IMR-90 (cell line): ENCODE measurements around the gene ADAM21. TPM values are rescaled to one million over a fixed set of nuclear protein-coding genes. Genes with fewer than 3 reads are reported as not detected.

Experiments used
- ATAC-seq: fragments of 200-7000 bp; cut with Tn5 transposase; 2 replicates; pipeline ENCODE4 v1.9.1; 2020; ENCODE audit warnings: low read depth, mild to moderate bottlenecking, moderate library complexity
- BruUV-seq: library from RNA; stranded (reverse); fragments of 400-500 nt; replicated peaks from 2 replicates; lab custom pipeline; 2021; lab: Mats Ljungman, UMichigan
- CTCF ChIA-PET: fragments of 300-600 bp; formaldehyde crosslinking; extraction: SDS; loops from one replicate; lab custom pipeline; 2021; ENCODE audit warnings: antibody characterized with exemption; lab: Yijun Ruan, JAX
- POLR2A ChIA-PET: fragments of 300-600 bp; sonication (Branson Sonifier 250); formaldehyde crosslinking; loops from one replicate; lab custom pipeline; 2022; ENCODE audit warnings: antibody characterized with exemption; ENCODE audit not compliant: unreplicated experiment; lab: Charles Lee
- DNase-seq: peaks from one replicate; pipeline ENCODE4 v3.0.0; 2013
- H2AFZ ChIP-seq: replicated peaks from 2 replicates; pipeline ENCODE3; 2013; ENCODE audit warnings: low read length, mild to moderate bottlenecking; ENCODE audit not compliant: poor library complexity
- H2AK5ac ChIP-seq: 2 replicates; pipeline ENCODE4 v1.6.1; 2013; ENCODE audit warnings: low read depth, low read length, inconsistent platforms
- H2AK9ac ChIP-seq: replicated peaks from 2 replicates; pipeline ENCODE3; 2013; ENCODE audit warnings: mild to moderate bottlenecking, low read depth, low read length, moderate library complexity; ENCODE audit not compliant: poor library complexity
- H2BK120ac ChIP-seq: 2 replicates; pipeline ENCODE4 v1.6.1; 2013; ENCODE audit warnings: low read depth, low read length, inconsistent platforms
- H2BK15ac ChIP-seq: 3 replicates; pipeline ENCODE4 v1.6.1; 2013; ENCODE audit warnings: low read depth, low read length, inconsistent platforms
- H2BK20ac ChIP-seq: 2 replicates; pipeline ENCODE4 v1.6.1; 2013; ENCODE audit warnings: low read depth, mild to moderate bottlenecking, inconsistent platforms, low read length, moderate library complexity
- H2BK5ac ChIP-seq: 2 replicates; pipeline ENCODE4 v1.6.1; 2013; ENCODE audit warnings: mild to moderate bottlenecking, low read depth, low read length, inconsistent platforms; ENCODE audit not compliant: poor library complexity, severe bottlenecking
- H3K14ac ChIP-seq: replicated peaks from 2 replicates; pipeline ENCODE4 v1.6.1; 2013; ENCODE audit warnings: low read depth, low read length, inconsistent platforms
- H3K18ac ChIP-seq: 2 replicates; pipeline ENCODE4 v1.6.1; 2013; ENCODE audit warnings: low read depth, low read length, control low read depth
- H3K23ac ChIP-seq: 2 replicates; pipeline ENCODE4 v1.6.1; 2013; ENCODE audit warnings: low read depth, low read length, inconsistent platforms
- H3K27ac ChIP-seq: 2 replicates; pipeline ENCODE4 v1.5.1; 2013; ENCODE audit warnings: mild to moderate bottlenecking, control low read depth, low read length; ENCODE audit not compliant: insufficient read depth
- H3K27me3 ChIP-seq: 2 replicates; pipeline ENCODE4 v1.6.1; 2013; ENCODE audit warnings: low read length; ENCODE audit not compliant: control insufficient read depth, insufficient read depth
- H3K36me3 ChIP-seq: 2 replicates; pipeline ENCODE4 v1.6.1; 2013; ENCODE audit warnings: low read length, mixed read lengths; ENCODE audit not compliant: control insufficient read depth, insufficient read depth
- H3K4ac ChIP-seq: 2 replicates; pipeline ENCODE4 v1.6.1; 2013; ENCODE audit warnings: low read depth, low read length, inconsistent platforms
- H3K4me1 ChIP-seq: 2 replicates; pipeline ENCODE4 v1.6.1; 2013; ENCODE audit warnings: low read length, mixed read lengths; ENCODE audit not compliant: control insufficient read depth, insufficient read depth
- H3K4me2 ChIP-seq: 2 replicates; pipeline ENCODE4 v1.6.1; 2013; ENCODE audit warnings: low read depth, mild to moderate bottlenecking, control low read depth, low read length, moderate library complexity
- H3K4me3 ChIP-seq: 2 replicates; pipeline ENCODE4 v1.5.1; 2013; ENCODE audit warnings: low read depth, mild to moderate bottlenecking, control low read depth, low read length, moderate library complexity; ENCODE audit not compliant: insufficient read depth
- H3K56ac ChIP-seq: 2 replicates; pipeline ENCODE4 v1.6.1; 2013; ENCODE audit warnings: low read length, inconsistent platforms; ENCODE audit not compliant: insufficient read depth; ENCODE audit errors: extremely low read depth
- H3K79me1 ChIP-seq, 2 experiments: 2 replicates each; pipeline ENCODE4 v1.6.1; 2013; ENCODE audit warnings: low read length in 2 of 2, inconsistent platforms in 1 of 2, low read depth in 1 of 2
- H3K9ac ChIP-seq: 2 replicates; pipeline ENCODE4 v1.6.1; 2013; ENCODE audit warnings: low read depth, low read length, control low read depth
- H3K9me1 ChIP-seq: 2 replicates; pipeline ENCODE4 v1.6.1; 2013; ENCODE audit warnings: low read length, inconsistent platforms; ENCODE audit not compliant: insufficient read depth
- H3K9me3 ChIP-seq: 2 replicates; pipeline ENCODE4 v1.6.1; 2013; ENCODE audit warnings: low read length; ENCODE audit not compliant: control insufficient read depth, insufficient read depth
- H4K20me1 ChIP-seq: 2 replicates; pipeline ENCODE4 v1.6.1; 2013; ENCODE audit warnings: low read length, inconsistent platforms; ENCODE audit not compliant: insufficient read depth
- H4K5ac ChIP-seq: 2 replicates; pipeline ENCODE4 v1.6.1; 2013; ENCODE audit warnings: mild to moderate bottlenecking, low read depth, low read length, control low read depth
- H4K8ac ChIP-seq, 2 experiments: 2 replicates each; pipeline ENCODE4 v1.6.1; 2013; ENCODE audit warnings: low read depth in 2 of 2, low read length in 2 of 2, control low read depth in 1 of 2, inconsistent platforms in 1 of 2
- H4K91ac ChIP-seq: 2 replicates; pipeline ENCODE4 v1.6.1; 2013; ENCODE audit warnings: low read depth, low read length, inconsistent platforms; ENCODE audit not compliant: insufficient read depth
- BHLHE40 ChIP-seq: fragments of 150-350 bp; IDR thresholded peaks from 2 replicates; pipeline ENCODE4 v1.6.1; 2016; ENCODE audit warnings: mild to moderate bottlenecking, low read depth, low read length
- CTCF ChIP-seq: conservative IDR thresholded peaks from 2 replicates; pipeline ENCODE4 v1.5.1; 2012; ENCODE audit warnings: mild to moderate bottlenecking, low read depth, low read length, improper control_type of control experiment
- ELK1 ChIP-seq: fragments of 150-350 bp; IDR thresholded peaks from 2 replicates; pipeline ENCODE4 v1.6.1; 2016; ENCODE audit warnings: low read depth, mild to moderate bottlenecking, low read length, moderate library complexity, borderline replicate concordance
- FOS ChIP-seq: fragments of 150-350 bp; IDR thresholded peaks from 2 replicates; pipeline ENCODE4 v1.6.1; 2016; ENCODE audit warnings: low read depth, low read length
- MAFK ChIP-seq: IDR thresholded peaks from 2 replicates; pipeline ENCODE4 v1.6.1; 2012; ENCODE audit warnings: low read depth, low read length, improper control_type of control experiment
- MAZ ChIP-seq: IDR thresholded peaks from 2 replicates; pipeline ENCODE4 v1.6.1; 2012; ENCODE audit warnings: low read depth, mild to moderate bottlenecking, low read length, improper control_type of control experiment, moderate library complexity, borderline replicate concordance
- NFE2L2 ChIP-seq: fragments of 150-350 bp; IDR thresholded peaks from 2 replicates; pipeline ENCODE4 v1.6.1; 2016; ENCODE audit warnings: low read depth, mild to moderate bottlenecking, low read length
- RCOR1 ChIP-seq: IDR thresholded peaks from 2 replicates; pipeline ENCODE4 v1.6.1; 2012; ENCODE audit warnings: mild to moderate bottlenecking, low read length, improper control_type of control experiment; ENCODE audit not compliant: insufficient replicate concordance
- RFX5 ChIP-seq: IDR thresholded peaks from 2 replicates; pipeline ENCODE4 v1.8.0; 2012; ENCODE audit warnings: low read depth, mild to moderate bottlenecking, low read length, moderate library complexity
- SMC3 ChIP-seq: fragments of 150-350 bp; IDR thresholded peaks from 2 replicates; pipeline ENCODE4 v1.6.1; 2016; ENCODE audit warnings: low read depth, mild to moderate bottlenecking, antibody characterized with exemption, low read length, moderate library complexity
- USF2 ChIP-seq: fragments of 150-350 bp; IDR thresholded peaks from 2 replicates; pipeline ENCODE4 v1.6.1; 2017; ENCODE audit warnings: mild to moderate bottlenecking, antibody characterized with exemption, low read length, low read depth
- WGBS, 2 experiments: methylation state at CpG; one replicate each; pipeline versions ENCODE4 v1.1.5 to v1.1.7; 2013; ENCODE audit warnings: missing lambda C conversion rate in 2 of 2; ENCODE audit not compliant: insufficient read length in 1 of 2; ENCODE audit errors: extremely low coverage in 2 of 2; 5-methylcytosine and 5-hydroxymethylcytosine counted together
- dilution Hi-C: fragments of 300-500 bp; cut with HindIII; formaldehyde crosslinking; loops from one replicate; pipeline ENCODE4 v1.14.3; 2018; ENCODE audit warnings: low sequenced_read_pairs; ENCODE audit not compliant: unreplicated experiment
- in situ Hi-C: fragments of 300-500 bp; cut with MboI; formaldehyde crosslinking; loops from 3 replicates; pipeline ENCODE4 v1.14.3; 2019; ENCODE audit warnings: low sequenced_read_pairs, inconsistent platforms, mixed read lengths
- intact Hi-C: fragments of 100-400 bp; cut with micrococcal nuclease; formaldehyde crosslinking; loops from 2 replicates; pipeline ENCODE4 v1.10.0; 2022
- polyA plus RNA-seq, 3 experiments: library from polyadenylated mRNA; depleted of rRNA; stranded (reverse); fragments of >200 nt; gene quantifications; 2 replicates each; pipeline ENCODE4 v1.2.3, GENCODE V29; 2012; ENCODE audit warnings: low replicate concordance in 1 of 3
- total RNA-seq: library from RNA; depleted of rRNA; stranded (reverse); fragments of >200 nt; gene quantifications from 2 replicates; pipeline ENCODE4 v1.2.3, GENCODE V29; 2012

ADAM21 gene
- total and polyA plus RNA-seq, 2 of the 4 experiments (the other 2 are of a cell fraction) = 0.15 to 0.36 TPM

- dilution Hi-C loops (no loop called here), intact Hi-C loops (no loop called here), in situ Hi-C loops (no loop called here)
- Histone ChIP-seq H3K4me2 (no peak overlapping the region), H2AK5ac (no peak overlapping the region), H2AK9ac (no peak overlapping the region), H3K27me3 (no peaks in the 10 kb centered on the region), H2AFZ (no peak overlapping the region), H4K8ac (no peak overlapping the region), H2BK5ac (no peak overlapping the region), H4K5ac (no peak overlapping the region), H3K4ac (no peak overlapping the region), H3K9ac (no peak overlapping the region), H3K9me3 (peaks cover 16% of the 10 kb centered on the region), H3K23ac (no peak overlapping the region), H2BK20ac (no peak overlapping the region), H3K27ac (no peak overlapping the region), H3K79me1 (no peaks in the 10 kb centered on the region), H4K91ac (no peak overlapping the region), H2BK15ac (no peak overlapping the region), H3K56ac (no peak overlapping the region), H4K20me1 (no peaks in the 10 kb centered on the region), H3K36me3 (no peaks in the 10 kb centered on the region), H3K14ac (no peak overlapping the region), H3K4me3 (no peak overlapping the region), H3K9me1 (no peaks in the 10 kb centered on the region), H2BK120ac (no peak overlapping the region), H3K4me1 (no peaks in the 10 kb centered on the region), H3K18ac (no peak overlapping the region)
- no TSS peak for BruUV-seq
- CTCF ChIA-PET = no interaction called here
- no peak for DNase-seq
- ATAC-seq = no peak
- POLR2A ChIA-PET = no interaction called here
- TF ChIP-seq SMC3 = no peak
- TF ChIP-seq FOS = no peak
- no peak for TF ChIP-seq NFE2L2
- TF ChIP-seq USF2 = no peak
- TF ChIP-seq MAFK = no peak
- TF ChIP-seq CTCF = no peak
- TF ChIP-seq RCOR1 = no peak
- TF ChIP-seq BHLHE40 = no peak
- no peak for TF ChIP-seq RFX5
- TF ChIP-seq ELK1 = no peak
- no peak for TF ChIP-seq MAZ
- WGBS, 2 experiments = 40% methylated on average over 1 of the region's 4 CpGs; no CpG with 5 or more reads in 1 of the 2 experiments
Measured at GRCh38 chr14:70442750-70443149, 9.2 kb upstream of the ADAM21 start.
